Lung (tissue), 12 donors: Measurements from ENCODE around the gene KANK2. TPM values are rescaled to one million over a fixed set of nuclear protein-coding genes. Genes with fewer than 3 reads are reported as not detected.
A peak's percentile ranks its signal among the peaks of the same experiment; 100 is the strongest.

Experiments used
- ATAC-seq: fragments of 200-7000 bp; cut with Tn5 transposase; one replicate; pipeline ENCODE4 v1.9.1; 2020; ENCODE audit warnings: moderate number of reproducible peaks; ENCODE audit not compliant: insufficient read depth, low FRiP score
- DNase-seq, 3 donors: peaks; one replicate each; pipeline ENCODE4 v3.0.0-alpha.2; 2013 to 2017
- H3K27ac ChIP-seq, 2 donors: one replicate each; pipeline ENCODE4 v1.5.1; 2013; ENCODE audit warnings: mild to moderate bottlenecking in 2 of 2, moderate library complexity in 2 of 2, control low read depth in 1 of 2, inconsistent platforms in 1 of 2, low read depth in 1 of 2, low read length in 1 of 2
- H3K27me3 ChIP-seq, 3 donors: one replicate each; pipeline ENCODE4 v1.5.1; 2013; ENCODE audit warnings: low read length in 2 of 3; ENCODE audit not compliant: control insufficient read depth in 3 of 3, insufficient read depth in 3 of 3
- H3K36me3 ChIP-seq, 4 donors: one replicate each; pipeline ENCODE4 v1.5.1; 2013; ENCODE audit warnings: low read length in 4 of 4, mild to moderate bottlenecking in 1 of 4, moderate library complexity in 1 of 4; ENCODE audit not compliant: control insufficient read depth in 4 of 4, insufficient read depth in 4 of 4
- H3K4me1 ChIP-seq, 5 donors: one replicate each; pipeline ENCODE4 v1.5.1; 2013; ENCODE audit warnings: low read length in 5 of 5, mild to moderate bottlenecking in 2 of 5, moderate library complexity in 1 of 5; ENCODE audit not compliant: control insufficient read depth in 5 of 5, insufficient read depth in 5 of 5
- H3K4me3 ChIP-seq: one replicate; pipeline ENCODE4 v1.5.1; 2013; ENCODE audit warnings: mild to moderate bottlenecking, control low read depth, moderate library complexity
- H3K9ac ChIP-seq, 2 donors: one replicate each; pipeline ENCODE4 v1.5.1; 2013; ENCODE audit warnings: low read length in 2 of 2, control low read depth in 1 of 2; ENCODE audit not compliant: insufficient read depth in 1 of 2
- H3K9me3 ChIP-seq, 4 donors: one replicate each; pipeline ENCODE4 v1.5.1; 2013; ENCODE audit warnings: low read length in 3 of 4, mild to moderate bottlenecking in 1 of 4, moderate library complexity in 1 of 4; ENCODE audit not compliant: control insufficient read depth in 4 of 4, insufficient read depth in 3 of 4
- WGBS, 2 donors: extraction: QIAGEN DNeasy Blood & Tissue Kit; methylation state at CpG; one replicate each; pipeline ENCODE4 v1.1.7; 2013; 5-methylcytosine and 5-hydroxymethylcytosine counted together
- polyA plus RNA-seq, 2 donors: library from polyadenylated mRNA; stranded (reverse); fragments of 200-250 nt; gene quantifications; one replicate each; pipeline ENCODE4 v1.2.1, GENCODE V29; 2013
- total RNA-seq, 2 donors: library from RNA; depleted of rRNA in 1 of 2; stranded (reverse); fragments of >200 nt in 1 of 2; gene quantifications; one replicate each; pipeline ENCODE4 v1.2.1, GENCODE V29; 2014 to 2021
- TF ChIP-seq, protein P1 (sequence below): IDR thresholded peaks from 2 replicates; pipeline ENCODE4 v1.5.1; 2012; ENCODE audit warnings: mild to moderate bottlenecking; ENCODE audit errors: control extremely low read depth, extremely low read depth
- donor health status: control.
- donor health status: control.
- donor health status: Bipolar disorder and iron deficiency.
- donor health status: healthy.
- donor health status: DM: yes; HTN: yes; CAD: no.

Gene KANK2
- total and polyA plus RNA-seq, 4 donors, result 90.1 to 164 (median 113) TPM

GRCh38 chr19:11225815-11226214, 28.5 kb upstream of the KANK2 start:
- WGBS, 2 donors, result 91 to 95% methylated on average over 3 of the region's 3 CpGs
- Histone ChIP-seq H3K4me3 (no peak overlapping the region), H3K27me3 (no peaks in the 10 kb centered on the region), H3K9me3 (peaks cover 0 to 5% (median 3%) of the 10 kb centered on the region in 4 donors), H3K9ac (no peak overlapping the region), H3K36me3 (peaks cover 0 to 46% (median 35%) of the 10 kb centered on the region in 4 donors), H3K27ac (no peak overlapping the region), H3K4me1 (no peaks in the 10 kb centered on the region)
- no peak for ATAC-seq
- TF ChIP-seq, protein P1, sequence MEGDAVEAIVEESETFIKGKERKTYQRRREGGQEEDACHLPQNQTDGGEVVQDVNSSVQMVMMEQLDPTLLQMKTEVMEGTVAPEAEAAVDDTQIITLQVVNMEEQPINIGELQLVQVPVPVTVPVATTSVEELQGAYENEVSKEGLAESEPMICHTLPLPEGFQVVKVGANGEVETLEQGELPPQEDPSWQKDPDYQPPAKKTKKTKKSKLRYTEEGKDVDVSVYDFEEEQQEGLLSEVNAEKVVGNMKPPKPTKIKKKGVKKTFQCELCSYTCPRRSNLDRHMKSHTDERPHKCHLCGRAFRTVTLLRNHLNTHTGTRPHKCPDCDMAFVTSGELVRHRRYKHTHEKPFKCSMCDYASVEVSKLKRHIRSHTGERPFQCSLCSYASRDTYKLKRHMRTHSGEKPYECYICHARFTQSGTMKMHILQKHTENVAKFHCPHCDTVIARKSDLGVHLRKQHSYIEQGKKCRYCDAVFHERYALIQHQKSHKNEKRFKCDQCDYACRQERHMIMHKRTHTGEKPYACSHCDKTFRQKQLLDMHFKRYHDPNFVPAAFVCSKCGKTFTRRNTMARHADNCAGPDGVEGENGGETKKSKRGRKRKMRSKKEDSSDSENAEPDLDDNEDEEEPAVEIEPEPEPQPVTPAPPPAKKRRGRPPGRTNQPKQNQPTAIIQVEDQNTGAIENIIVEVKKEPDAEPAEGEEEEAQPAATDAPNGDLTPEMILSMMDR, result no peak
- DNase-seq, result no peak

DNA sequence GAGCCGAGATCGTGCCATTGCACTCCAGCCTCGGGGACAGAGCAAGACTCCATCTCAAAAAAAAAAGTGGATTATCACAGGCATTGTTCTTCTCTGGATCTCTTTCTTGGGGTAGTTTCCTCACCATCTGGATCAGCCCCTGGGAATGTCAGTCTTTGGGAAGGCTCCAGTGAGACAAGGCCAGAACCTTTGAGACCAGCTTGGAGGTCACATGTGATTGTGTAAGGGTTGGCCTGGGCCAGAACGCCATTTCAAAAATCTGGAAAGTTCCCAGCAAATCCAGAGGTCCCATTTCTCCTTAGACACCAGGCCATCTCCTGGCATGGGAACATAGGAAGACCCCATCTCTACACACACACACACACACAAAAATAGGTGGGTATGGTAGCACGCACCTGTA, 27.8 kb upstream of the KANK2 start:
- Histone ChIP-seq H3K27ac (no peak overlapping the region), H3K36me3 (peaks cover 0 to 41% (median 36%) of the 10 kb centered on the region in 4 donors), H3K4me1 (no peaks in the 10 kb centered on the region), H3K4me3 (no peak overlapping the region), H3K9me3 (peaks cover 0 to 5% (median 3%) of the 10 kb centered on the region in 4 donors), H3K9ac (no peak overlapping the region), H3K27me3 (no peaks in the 10 kb centered on the region)
- DNase-seq (no peak), ATAC-seq (no peak)
- WGBS, 2 donors, result 91% methylated on average over 5 of the region's 5 CpGs
- TF ChIP-seq, protein P1, result no peak

DNA sequence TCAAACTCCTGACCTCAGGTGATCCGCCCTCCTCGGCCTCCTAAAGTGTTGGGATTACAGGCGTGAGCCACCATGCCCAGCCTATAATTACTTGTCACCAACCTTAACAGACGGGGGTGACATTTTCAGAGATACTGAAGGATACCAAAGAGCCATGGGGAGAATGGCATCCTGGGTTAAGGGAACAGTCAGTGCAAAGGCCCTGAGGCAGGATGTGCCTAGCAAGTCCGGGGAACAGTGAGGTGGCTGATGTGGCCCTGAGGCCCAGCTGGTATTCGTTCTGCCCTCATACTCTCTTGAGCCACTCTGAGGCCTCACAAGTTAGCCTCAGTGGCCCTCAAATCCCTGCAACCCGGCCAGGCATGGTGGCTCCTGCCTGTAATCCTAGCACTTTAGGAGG, 27.1 kb upstream of the KANK2 start:
- no peak for DNase-seq
- no peak overlapping the region for H3K9ac ChIP-seq
- no peaks in the 10 kb centered on the region for H3K27me3 ChIP-seq
- peaks cover 0 to 5% (median 3%) of the 10 kb centered on the region in 4 donors for H3K9me3 ChIP-seq
- H3K4me1 ChIP-seq, result no peaks in the 10 kb centered on the region
- TF ChIP-seq, protein P1, result no peak
- 94 to 97% methylated on average over 7 of the region's 7 CpGs for WGBS, 2 donors
- no peak overlapping the region for H3K4me3 ChIP-seq
- peak overlapping the region in 1 of 2 donors; percentile 7 for H3K27ac ChIP-seq
- ATAC-seq, result no peak
- H3K36me3 ChIP-seq, result peaks cover 0 to 41% (median 36%) of the 10 kb centered on the region in 4 donors

- ATAC-seq (no peak), DNase-seq (no peak)
- Histone ChIP-seq H3K4me3 (no peak overlapping the region), H3K4me1 (no peaks in the 10 kb centered on the region), H3K27ac (no peak overlapping the region), H3K36me3 (peaks cover 0 to 42% (median 32%) of the 10 kb centered on the region in 4 donors), H3K27me3 (no peaks in the 10 kb centered on the region), H3K9ac (no peak overlapping the region), H3K9me3 (peaks cover 0 to 5% (median 3%) of the 10 kb centered on the region in 4 donors)
- 90 to 97% methylated on average over 3 of the region's 3 CpGs for WGBS, 2 donors
- TF ChIP-seq, protein P1, result no peak
Observed at GRCh38 chr19:11223200-11223599, 25.9 kb upstream of the KANK2 start.
